ENCODE data around the gene ALOX15.

The ALOX15 gene

DNA sequence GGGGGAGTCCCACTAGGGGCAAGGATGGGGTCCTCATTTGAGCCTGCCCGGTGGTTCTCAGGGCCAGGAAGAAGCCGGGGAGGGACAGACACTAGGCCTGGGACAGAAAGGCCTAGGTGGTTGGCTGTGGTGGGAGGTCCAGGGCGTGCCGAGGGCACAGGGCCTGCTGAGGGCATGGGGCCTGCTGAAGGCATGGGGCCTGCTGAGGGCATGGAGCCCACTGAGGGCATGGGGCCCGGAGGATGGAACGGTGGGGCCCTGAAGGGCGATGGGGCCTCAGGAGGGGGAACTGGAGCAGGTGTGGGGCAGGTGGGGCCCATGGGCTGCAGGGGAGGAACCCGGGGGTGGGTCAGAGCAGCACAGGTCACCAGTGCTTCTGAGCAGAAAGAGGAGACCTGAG, 31.3 kb upstream of the ALOX15 start:
- no CpG with 5 or more reads among the region's 8 CpGs for WGBS, 2 donors (ENCODE audit: extremely low coverage in 2 of 2, insufficient read length in 2 of 2, insufficient replicate concordance in 1 of 2)
- Histone ChIP-seq H3K23ac (ENCODE audit: low read depth, low read length, poor library complexity) (no peak overlapping the region), H2AFZ (ENCODE audit: low read length) (no peak overlapping the region), H2BK120ac (ENCODE audit: low read depth, low read length) (no peak overlapping the region), H3K4ac (ENCODE audit: low read length) (no peak overlapping the region), H2BK5ac (ENCODE audit: low read length) (no peak overlapping the region), H2BK12ac (ENCODE audit: low read length) (no peak overlapping the region), H3K4me3 (ENCODE audit: low read length in 2 of 2) (peak overlapping the region in 1 of 2 donors; percentile 44), H3K79me1 (ENCODE audit: low read depth, low read length) (no peaks in the 10 kb centered on the region), H3K14ac (ENCODE audit: low read length) (no peak overlapping the region), H4K91ac (ENCODE audit: low read depth, low read length, poor library complexity) (no peak overlapping the region), H3K27me3 (ENCODE audit: control insufficient read depth in 3 of 3, insufficient read depth in 3 of 3, low read depth in 1 of 3, low read length in 3 of 3) (no peaks in the 10 kb centered on the region), H2AK5ac (ENCODE audit: low read depth, low read length) (no peak overlapping the region), H3K4me1 (ENCODE audit: control insufficient read depth in 2 of 2, insufficient read depth in 1 of 2, low read depth in 1 of 2, low read length in 2 of 2) (no peaks in the 10 kb centered on the region), H3K4me2 (ENCODE audit: insufficient read depth, low read length, poor library complexity, severe bottlenecking) (no peak overlapping the region), H3K36me3 (replicated peaks in 1 of 2; ENCODE audit: control insufficient read depth in 2 of 2, insufficient read depth in 2 of 2, low read length in 2 of 2) (peaks cover 59 to 75% of the 10 kb centered on the region in 2 donors), H3K9ac (ENCODE audit: low read depth, low read length, poor library complexity) (no peak overlapping the region), H3K9me3 (replicated peaks in 1 of 2; ENCODE audit: control insufficient read depth in 2 of 2, insufficient read depth in 1 of 2, low read depth in 1 of 2, low read length in 2 of 2) (no peaks in the 10 kb centered on the region), H3K27ac (replicated peaks; ENCODE audit: low read length) (no peak overlapping the region), H3K18ac (ENCODE audit: low read length) (no peak overlapping the region), H2BK15ac (ENCODE audit: low read length) (no peak overlapping the region), H4K8ac (ENCODE audit: low read depth, low read length) (no peak overlapping the region)
- DNase-seq (ENCODE audit: low spot score), result no peak

DNA sequence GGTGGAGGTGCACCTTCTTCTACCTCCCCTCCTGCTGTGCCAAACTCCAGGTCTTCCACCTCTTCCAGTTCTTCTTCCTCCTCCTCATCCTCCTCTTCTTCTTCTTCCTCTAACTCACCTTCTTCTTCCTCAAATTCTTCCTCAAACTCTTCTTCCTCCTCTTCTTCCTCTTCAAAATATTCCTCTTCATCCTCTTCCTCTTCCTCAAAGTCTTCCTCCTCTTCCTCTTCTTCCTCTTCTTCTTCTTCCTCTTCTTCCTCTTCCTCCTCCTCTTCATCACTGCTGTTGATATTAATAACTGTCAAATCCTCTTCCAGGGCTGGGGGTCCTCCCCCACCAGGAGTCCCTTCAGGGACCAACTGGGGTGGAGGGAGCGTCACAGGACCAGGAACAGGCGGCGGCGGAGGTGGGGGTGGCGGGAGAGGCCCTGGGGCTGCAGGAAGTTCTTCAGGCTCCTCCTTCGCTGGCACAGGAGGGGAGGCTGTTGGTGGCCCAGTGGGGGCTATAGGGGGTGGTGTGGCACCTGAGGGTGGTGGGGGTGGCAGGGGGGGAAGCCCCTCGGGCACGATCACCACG, 30.7 kb upstream of the ALOX15 start:
- Histone ChIP-seq H3K4ac (ENCODE audit: low read length) (no peak overlapping the region), H3K14ac (ENCODE audit: low read length) (no peak overlapping the region), H3K27ac (replicated peaks; ENCODE audit: low read length) (no peak overlapping the region), H3K79me1 (ENCODE audit: low read depth, low read length) (no peaks in the 10 kb centered on the region), H2BK12ac (ENCODE audit: low read length) (no peak overlapping the region), H4K91ac (ENCODE audit: low read depth, low read length, poor library complexity) (no peak overlapping the region), H2BK120ac (ENCODE audit: low read depth, low read length) (no peak overlapping the region), H3K9me3 (replicated peaks in 1 of 2; ENCODE audit: control insufficient read depth in 2 of 2, insufficient read depth in 1 of 2, low read depth in 1 of 2, low read length in 2 of 2) (no peaks in the 10 kb centered on the region), H3K27me3 (ENCODE audit: control insufficient read depth in 3 of 3, insufficient read depth in 3 of 3, low read depth in 1 of 3, low read length in 3 of 3) (no peaks in the 10 kb centered on the region), H3K23ac (ENCODE audit: low read depth, low read length, poor library complexity) (no peak overlapping the region), H2AFZ (ENCODE audit: low read length) (no peak overlapping the region), H2AK5ac (ENCODE audit: low read depth, low read length) (no peak overlapping the region), H3K4me2 (ENCODE audit: insufficient read depth, low read length, poor library complexity, severe bottlenecking) (no peak overlapping the region), H3K18ac (ENCODE audit: low read length) (no peak overlapping the region), H3K9ac (ENCODE audit: low read depth, low read length, poor library complexity) (no peak overlapping the region), H2BK15ac (ENCODE audit: low read length) (no peak overlapping the region), H4K8ac (ENCODE audit: low read depth, low read length) (no peak overlapping the region), H2BK5ac (ENCODE audit: low read length) (no peak overlapping the region), H3K4me1 (ENCODE audit: control insufficient read depth in 2 of 2, insufficient read depth in 1 of 2, low read depth in 1 of 2, low read length in 2 of 2) (no peaks in the 10 kb centered on the region), H3K36me3 (replicated peaks in 1 of 2; ENCODE audit: control insufficient read depth in 2 of 2, insufficient read depth in 2 of 2, low read length in 2 of 2) (peaks cover 59 to 69% of the 10 kb centered on the region in 2 donors), H3K4me3 (ENCODE audit: low read length in 2 of 2) (no peak overlapping the region)
- no peak for DNase-seq (ENCODE audit: low spot score)
- WGBS, 2 donors (ENCODE audit: extremely low coverage in 2 of 2, insufficient read length in 2 of 2, insufficient replicate concordance in 1 of 2), result no CpG with 5 or more reads among the region's 9 CpGs

- DNase-seq (ENCODE audit: low spot score), result no peak
- H4K91ac ChIP-seq (ENCODE audit: low read depth, low read length, poor library complexity), result no peak overlapping the region
- H2BK15ac ChIP-seq (ENCODE audit: low read length), result no peak overlapping the region
- no peaks in the 10 kb centered on the region for H3K4me1 ChIP-seq (ENCODE audit: control insufficient read depth in 2 of 2, insufficient read depth in 1 of 2, low read depth in 1 of 2, low read length in 2 of 2)
- no peak overlapping the region for H3K4ac ChIP-seq (ENCODE audit: low read length)
- H3K4me2 ChIP-seq (ENCODE audit: insufficient read depth, low read length, poor library complexity, severe bottlenecking), result no peak overlapping the region
- H3K79me1 ChIP-seq (ENCODE audit: low read depth, low read length), result no peaks in the 10 kb centered on the region
- H2AFZ ChIP-seq (ENCODE audit: low read length), result no peak overlapping the region
- H3K23ac ChIP-seq (ENCODE audit: low read depth, low read length, poor library complexity), result no peak overlapping the region
- no peak overlapping the region for H2BK5ac ChIP-seq (ENCODE audit: low read length)
- H3K27me3 ChIP-seq (ENCODE audit: control insufficient read depth in 3 of 3, insufficient read depth in 3 of 3, low read depth in 1 of 3, low read length in 3 of 3), result no peaks in the 10 kb centered on the region
- H2BK12ac ChIP-seq (ENCODE audit: low read length), result no peak overlapping the region
- no peak overlapping the region for H3K18ac ChIP-seq (ENCODE audit: low read length)
- H3K27ac ChIP-seq (replicated peaks; ENCODE audit: low read length), result no peak overlapping the region
- H2AK5ac ChIP-seq (ENCODE audit: low read depth, low read length), result no peak overlapping the region
- no peak overlapping the region for H3K4me3 ChIP-seq (ENCODE audit: low read length in 2 of 2)
- H3K9me3 ChIP-seq (replicated peaks in 1 of 2; ENCODE audit: control insufficient read depth in 2 of 2, insufficient read depth in 1 of 2, low read depth in 1 of 2, low read length in 2 of 2), result no peaks in the 10 kb centered on the region
- H3K9ac ChIP-seq (ENCODE audit: low read depth, low read length, poor library complexity), result no peak overlapping the region
- H3K14ac ChIP-seq (ENCODE audit: low read length), result no peak overlapping the region
- H3K36me3 ChIP-seq (replicated peaks in 1 of 2; ENCODE audit: control insufficient read depth in 2 of 2, insufficient read depth in 2 of 2, low read length in 2 of 2), result peaks cover 14 to 22% of the 10 kb centered on the region in 2 donors
- H2BK120ac ChIP-seq (ENCODE audit: low read depth, low read length), result no peak overlapping the region
- whole genome bisulfite sequencing, 2 donors (ENCODE audit: extremely low coverage in 2 of 2, insufficient read length in 2 of 2, insufficient replicate concordance in 1 of 2), result no CpG with 5 or more reads among the region's 4 CpGs
- H4K8ac ChIP-seq (ENCODE audit: low read depth, low read length), result no peak overlapping the region
These were observed 25.7 kb upstream of the ALOX15 start for GRCh38 chr17:4667166-4667565.

DNA sequence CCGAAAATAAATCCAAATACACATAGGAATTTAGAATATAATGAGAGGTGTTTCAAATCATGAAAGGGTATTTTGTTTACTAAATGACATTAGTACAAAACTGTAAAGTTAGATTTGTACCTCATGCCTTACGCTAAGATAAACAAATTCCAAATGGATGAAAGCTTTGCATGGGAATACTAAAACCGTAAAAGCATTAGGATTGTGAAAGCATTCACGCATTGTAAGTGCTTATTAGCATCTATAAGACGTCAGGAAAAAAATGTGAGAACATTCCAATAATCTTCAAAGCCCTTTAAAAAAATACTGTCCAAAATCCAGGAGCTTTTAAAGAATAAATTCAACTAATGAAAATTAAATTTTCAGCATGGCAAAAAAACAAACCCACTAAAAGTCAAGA, 24.8 kb upstream of the ALOX15 start:
- H3K4me3 ChIP-seq (ENCODE audit: low read length in 2 of 2), result no peak overlapping the region
- no peak overlapping the region for H4K8ac ChIP-seq (ENCODE audit: low read depth, low read length)
- H4K91ac ChIP-seq (ENCODE audit: low read depth, low read length, poor library complexity), result no peak overlapping the region
- WGBS, 2 donors (ENCODE audit: extremely low coverage in 2 of 2, insufficient read length in 2 of 2, insufficient replicate concordance in 1 of 2), result no CpG with 5 or more reads among the region's 5 CpGs
- H2BK120ac ChIP-seq (ENCODE audit: low read depth, low read length), result no peak overlapping the region
- H3K23ac ChIP-seq (ENCODE audit: low read depth, low read length, poor library complexity), result no peak overlapping the region
- no peak overlapping the region for H3K9ac ChIP-seq (ENCODE audit: low read depth, low read length, poor library complexity)
- no peak overlapping the region for H2AK5ac ChIP-seq (ENCODE audit: low read depth, low read length)
- no peak overlapping the region for H2BK5ac ChIP-seq (ENCODE audit: low read length)
- no peak overlapping the region for H3K27ac ChIP-seq (replicated peaks; ENCODE audit: low read length)
- H3K14ac ChIP-seq (ENCODE audit: low read length), result no peak overlapping the region
- no peaks in the 10 kb centered on the region for H3K79me1 ChIP-seq (ENCODE audit: low read depth, low read length)
- no peak overlapping the region for H2BK12ac ChIP-seq (ENCODE audit: low read length)
- no peak overlapping the region for H3K4ac ChIP-seq (ENCODE audit: low read length)
- no peak overlapping the region for H3K18ac ChIP-seq (ENCODE audit: low read length)
- H3K4me1 ChIP-seq (ENCODE audit: control insufficient read depth in 2 of 2, insufficient read depth in 1 of 2, low read depth in 1 of 2, low read length in 2 of 2), result no peaks in the 10 kb centered on the region
- H3K9me3 ChIP-seq (replicated peaks in 1 of 2; ENCODE audit: control insufficient read depth in 2 of 2, insufficient read depth in 1 of 2, low read depth in 1 of 2, low read length in 2 of 2), result no peaks in the 10 kb centered on the region
- H3K4me2 ChIP-seq (ENCODE audit: insufficient read depth, low read length, poor library complexity, severe bottlenecking), result no peak overlapping the region
- no peak overlapping the region for H2BK15ac ChIP-seq (ENCODE audit: low read length)
- H3K36me3 ChIP-seq (replicated peaks in 1 of 2; ENCODE audit: control insufficient read depth in 2 of 2, insufficient read depth in 2 of 2, low read length in 2 of 2), result peaks cover 7 to 13% of the 10 kb centered on the region in 2 donors
- H2AFZ ChIP-seq (ENCODE audit: low read length), result no peak overlapping the region
- DNase-seq (ENCODE audit: low spot score), result no peak
- H3K27me3 ChIP-seq (ENCODE audit: control insufficient read depth in 3 of 3, insufficient read depth in 3 of 3, low read depth in 1 of 3, low read length in 3 of 3), result no peaks in the 10 kb centered on the region
